GM12878 (cell line): ENCODE results near the gene PRAC2. TPM values are rescaled to one million over a fixed set of nuclear protein-coding genes. Genes with fewer than 3 reads are reported as not detected.

ENCODE experiments used
- ATAC-seq: fragments of 200-7000 bp; cut with Tn5 transposase; 3 replicates; pipeline ENCODE4 v1.9.1; 2020; ENCODE audit warnings: mild to moderate bottlenecking, moderate library complexity
- BruUV-seq: library from RNA; stranded (reverse); fragments of 400-500 nt; replicated peaks from 2 replicates; lab custom pipeline; 2021; lab: Mats Ljungman, UMichigan
- CTCF ChIA-PET: fragments of 300-600 bp; sonication (Branson Sonifier 250); formaldehyde crosslinking; extraction: SDS; loops from one replicate; lab custom pipeline; 2021; ENCODE audit warnings: inconsistent platforms; lab: Yijun Ruan, JAX
- POLR2A ChIA-PET: fragments of 350-600 bp; formaldehyde crosslinking; extraction: SDS; loops from one replicate; lab custom pipeline; 2021; ENCODE audit warnings: inconsistent platforms; lab: Charles Lee
- RAD21 ChIA-PET: fragments of 300-600 bp; sonication (Branson Sonifier 250); formaldehyde crosslinking; loops from one replicate; lab custom pipeline; 2023; ENCODE audit warnings: antibody characterized with exemption; ENCODE audit not compliant: unreplicated experiment; lab: Charles Lee
- SMC1A ChIA-PET: fragments of 300-600 bp; sonication (Branson Sonifier 250); formaldehyde crosslinking; loops from one replicate; lab custom pipeline; 2023; ENCODE audit not compliant: unreplicated experiment, uncharacterized antibody; lab: Charles Lee
- DNase-seq: peaks from one replicate; pipeline ENCODE4 v3.0.0-alpha.2; 2011; ENCODE audit warnings: low read depth, low spot score
- FAIRE-seq: peaks from 3 replicates; lab custom pipeline; 2011; peaks lifted over from hg19 to GRCh38; lab: Jason Lieb, UNC
- H2AFZ ChIP-seq: 2 replicates; pipeline ENCODE4 v1.6.0; 2011; ENCODE audit warnings: low read depth, low read length, control low read depth; ENCODE audit not compliant: control insufficient read depth
- H3K27ac ChIP-seq: 2 replicates; pipeline ENCODE4 v1.5.1; 2011; ENCODE audit warnings: control low read depth; ENCODE audit not compliant: control insufficient read depth, insufficient read depth
- H3K27me3 ChIP-seq, 2 experiments: replicated peaks in 1 of 2; 2 replicates each; pipeline versions ENCODE4 v1.6.0 to v1.6.1; 2011; ENCODE audit warnings: low read length in 1 of 2; ENCODE audit not compliant: control insufficient read depth in 2 of 2, insufficient read depth in 2 of 2
- H3K36me3 ChIP-seq, 2 experiments: 2 replicates each; pipeline ENCODE4 v1.5.1; 2011; ENCODE audit warnings: low read length in 1 of 2; ENCODE audit not compliant: control insufficient read depth in 2 of 2, insufficient read depth in 2 of 2
- H3K4me1 ChIP-seq: 2 replicates; pipeline ENCODE4 v1.6.1; 2011; ENCODE audit warnings: mild to moderate bottlenecking, low read length, moderate library complexity, mixed read lengths; ENCODE audit not compliant: control insufficient read depth, insufficient read depth
- H3K4me2 ChIP-seq: 2 replicates; pipeline ENCODE4 v1.6.0; 2011; ENCODE audit warnings: control low read depth; ENCODE audit not compliant: control insufficient read depth, insufficient read depth
- H3K4me3 ChIP-seq: fragments of 200-600 bp; sonication (generic); 2 replicates; pipeline ENCODE4 v1.5.1; 2016
- H3K79me2 ChIP-seq: 2 replicates; pipeline ENCODE4 v1.6.0; 2011; ENCODE audit warnings: low read length; ENCODE audit not compliant: control insufficient read depth, insufficient read depth
- H3K9ac ChIP-seq: 2 replicates; pipeline ENCODE4 v1.8.0; 2011; ENCODE audit warnings: low read length, control low read depth, mixed read lengths; ENCODE audit not compliant: control insufficient read depth, insufficient read depth
- H3K9me3 ChIP-seq: replicated peaks from 3 replicates; pipeline ENCODE4 v1.5.1; 2011; ENCODE audit warnings: mild to moderate bottlenecking, low read length; ENCODE audit not compliant: control insufficient read depth, insufficient read depth
- H4K20me1 ChIP-seq: 2 replicates; pipeline ENCODE4 v1.6.0; 2011; ENCODE audit not compliant: control insufficient read depth, insufficient read depth
- CREM ChIP-seq: IDR thresholded peaks from 2 replicates; pipeline ENCODE4 v1.6.1; 2014; ENCODE audit warnings: antibody characterized with exemption, low read depth
- PAX5 ChIP-seq: IDR thresholded peaks from 2 replicates; pipeline ENCODE4 v1.6.1; 2011; ENCODE audit warnings: low read depth, low read length, borderline replicate concordance
- POLR2AphosphoS5 ChIP-seq: IDR thresholded peaks from 2 replicates; pipeline ENCODE4 v1.6.1; 2011; ENCODE audit warnings: mild to moderate bottlenecking, low read length, inconsistent platforms
- TARDBP ChIP-seq: IDR thresholded peaks from 2 replicates; pipeline ENCODE4 v1.6.1; 2016; ENCODE audit warnings: borderline replicate concordance
- whole genome bisulfite sequencing: methylation state at CpG from one replicate; pipeline ENCODE4 v1.1.6; 2016; ENCODE audit warnings: low lambda C conversion rate; ENCODE audit not compliant: insufficient replicate concordance, insufficient coverage; ENCODE audit errors: missing lambda C conversion rate; 5-methylcytosine and 5-hydroxymethylcytosine counted together
- in situ Hi-C: fragments of 300-500 bp; cut with MboI; formaldehyde crosslinking; loops from 9 replicates; pipeline ENCODE4 v1.14.3; 2018; ENCODE audit warnings: mixed read lengths
- intact Hi-C: fragments of 100-400 bp; cut with micrococcal nuclease; formaldehyde crosslinking; loops from one replicate; pipeline ENCODE4 v1.14.2; 2022; ENCODE audit not compliant: unreplicated experiment
- polyA plus RNA-seq, 11 experiments: library from polyadenylated mRNA; depleted of rRNA in 4 of 11; unstranded in 6 of 11; stranded (reverse) in 5 of 11; fragments of >200 nt; fragmentation: Nextera tagmentation in 4 of 11; fragmentation: Illumina TruSeq in 1 of 11; extraction: Ambion mirVana in 4 of 11; extraction: Trizol in 1 of 11; gene quantifications; 1 replicate in 1 of 11; 2 replicates in 10 of 11; pipeline versions ENCODE4 v1.2.1 to v1.2.3, GENCODE V29; 2011 to 2016; ENCODE audit warnings: inconsistent platforms in 2 of 11, missing spikeins in 2 of 11, low read depth in 1 of 11
- total RNA-seq, 4 experiments: library from RNA; depleted of rRNA in 3 of 4; stranded (reverse); fragments of >200 nt in 3 of 4; fragmentation: Illumina TruSeq in 1 of 4; extraction: Trizol in 1 of 4; gene quantifications; 2 replicates each; pipeline versions ENCODE4 v1.2.1 to v1.2.3, GENCODE V29; 2013 to 2021
- TF ChIP-seq, protein P1 (sequence below): fragments of 450-650 bp; IDR thresholded peaks from 2 replicates; pipeline ENCODE4 v1.6.1; 2018; ENCODE audit warnings: borderline replicate concordance, mild to moderate bottlenecking; ENCODE audit not compliant: partially characterized antibody

The PRAC2 gene
- total and polyA plus RNA-seq, 10 of the 15 experiments (the other 5 are each of a cell fraction or from before 2014, with no cell fraction given) = 0.31 TPM; not detected in 9

GRCh38 chr17:48734333-48735061 lies 11.5 kb downstream of the PRAC2 start:
- 41% methylated on average over 13 of the region's 14 CpGs for WGBS
- Histone ChIP-seq H4K20me1 (no peaks in the 10 kb centered on the region), H3K27ac (no peak overlapping the region), H3K9me3 (no peaks in the 10 kb centered on the region), H3K9ac (no peak overlapping the region), H3K36me3 (no peaks in the 10 kb centered on the region), H3K27me3 (peaks cover 20 to 43% of the 10 kb centered on the region in 2 experiments), H3K4me1 (no peaks in the 10 kb centered on the region), H3K79me2 (no peaks in the 10 kb centered on the region), H3K4me2 (no peak overlapping the region), H3K4me3 (no peak overlapping the region), H2AFZ (no peak overlapping the region)
- ChIA-PET CTCF (interaction anchor here (0.6 to 2.6 kb wide), 4 partner anchors 11 to 692 kb away, joined by 3 to 12 read pairs (median 3); partner anchors contain the start of gene PRAC2), POLR2A (no interaction called here), RAD21 (no interaction called here), SMC1A (interaction anchor here (1.3 to 1.6 kb wide), 2 partner anchors 11 to 69 kb away, joined by 4 read pairs; no protein-coding TSS in a partner anchor)
- ATAC-seq (no peak), DNase-seq (no peak), FAIRE-seq (no peak)
- in situ Hi-C loops = no loop called here
- BruUV-seq = no TSS peak
- TF ChIP-seq, protein P1, sequence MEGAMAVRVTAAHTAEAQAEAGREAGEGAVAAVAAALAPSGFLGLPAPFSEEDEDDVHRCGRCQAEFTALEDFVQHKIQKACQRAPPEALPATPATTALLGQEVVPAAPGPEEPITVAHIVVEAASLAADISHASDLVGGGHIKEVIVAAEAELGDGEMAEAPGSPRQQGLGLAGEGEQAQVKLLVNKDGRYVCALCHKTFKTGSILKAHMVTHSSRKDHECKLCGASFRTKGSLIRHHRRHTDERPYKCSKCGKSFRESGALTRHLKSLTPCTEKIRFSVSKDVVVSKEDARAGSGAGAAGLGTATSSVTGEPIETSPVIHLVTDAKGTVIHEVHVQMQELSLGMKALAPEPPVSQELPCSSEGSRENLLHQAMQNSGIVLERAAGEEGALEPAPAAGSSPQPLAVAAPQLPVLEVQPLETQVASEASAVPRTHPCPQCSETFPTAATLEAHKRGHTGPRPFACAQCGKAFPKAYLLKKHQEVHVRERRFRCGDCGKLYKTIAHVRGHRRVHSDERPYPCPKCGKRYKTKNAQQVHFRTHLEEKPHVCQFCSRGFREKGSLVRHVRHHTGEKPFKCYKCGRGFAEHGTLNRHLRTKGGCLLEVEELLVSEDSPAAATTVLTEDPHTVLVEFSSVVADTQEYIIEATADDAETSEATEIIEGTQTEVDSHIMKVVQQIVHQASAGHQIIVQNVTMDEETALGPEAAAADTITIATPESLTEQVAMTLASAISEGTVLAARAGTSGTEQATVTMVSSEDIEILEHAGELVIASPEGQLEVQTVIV = no peak
- no peak for TF ChIP-seq PAX5
- TF ChIP-seq, all 136 proteins: peak for 0
- intact Hi-C loops = no loop called here

DNA sequence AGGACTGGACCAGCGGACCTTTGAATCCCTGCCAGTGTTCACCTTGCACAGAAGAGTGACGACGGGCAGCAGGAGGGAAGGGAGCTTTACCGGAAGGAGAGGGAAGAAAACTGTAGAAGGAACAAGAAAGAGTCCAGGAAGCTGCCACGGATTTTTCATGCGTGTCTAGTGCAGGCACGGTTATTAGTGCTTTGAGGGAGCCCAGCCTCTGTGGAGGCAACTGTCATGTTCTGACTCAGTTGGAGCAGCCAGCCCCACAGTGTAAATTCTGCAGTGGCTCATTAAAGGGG lies 12.0 kb downstream of the PRAC2 start:
- Histone ChIP-seq H3K27me3 (peaks cover 20 to 45% of the 10 kb centered on the region in 2 experiments), H3K36me3 (no peaks in the 10 kb centered on the region), H3K4me2 (no peak overlapping the region), H3K9me3 (no peaks in the 10 kb centered on the region), H4K20me1 (no peaks in the 10 kb centered on the region), H3K4me3 (no peak overlapping the region), H2AFZ (no peak overlapping the region), H3K4me1 (no peaks in the 10 kb centered on the region), H3K79me2 (no peaks in the 10 kb centered on the region), H3K9ac (no peak overlapping the region), H3K27ac (no peak overlapping the region)
- ChIA-PET RAD21 (no interaction called here), POLR2A (no interaction called here), SMC1A (interaction anchor here (1.3 to 1.6 kb wide), 2 partner anchors 11 to 69 kb away, joined by 4 read pairs; no protein-coding TSS in a partner anchor), CTCF (interaction anchor here (0.8 to 2.6 kb wide), 4 partner anchors 11 to 144 kb away, joined by 3 to 12 read pairs (median 3); partner anchors contain the start of gene PRAC2)
- WGBS = 1% methylated on average over 7 of the region's 7 CpGs
- ATAC-seq (no peak), DNase-seq (no peak), FAIRE-seq (no peak)
- in situ Hi-C loops = no loop called here
- BruUV-seq = no TSS peak
- intact Hi-C loops = no loop called here
- TF ChIP-seq POLR2AphosphoS5 (no peak), CREM (no peak), TARDBP (no peak)
